Measurements from ENCODE around the gene CDC16.

GRCh38 chr13:114231886-114232285, 2.8 kb upstream of the CDC16 start:
- TF ChIP-seq CTCF (IDR thresholded peaks at IDR 0.05) (no peak), POLR2A (IDR thresholded peaks at IDR 0.05) (no peak), POLR2AphosphoS5 (IDR thresholded peaks at IDR 0.05) (no peak), EP300 (IDR thresholded peaks at IDR 0.05) (no peak)

Data from gastroesophageal sphincter (tissue), 3 donors.